Stimulated activated CD8-positive, alpha-beta memory T cell treated with anti-CD3 and anti-CD28 coated beads, Interleukin-4, amount 100 ng/mL, for 4 hours (primary cell): ENCODE measurements around the gene PHLDB2.

Experiments used
- DNase-seq, 2 donors: peaks; one replicate each; pipeline ENCODE4 v3.0.0-alpha.2; 2020; ENCODE audit warnings: low read depth in 2 of 2, low spot score in 1 of 2

PHLDB2 gene

GRCh38 chr3:111882194-111882593, 23.1 kb downstream of the PHLDB2 start:
- DNase-seq, result no peak

DNA sequence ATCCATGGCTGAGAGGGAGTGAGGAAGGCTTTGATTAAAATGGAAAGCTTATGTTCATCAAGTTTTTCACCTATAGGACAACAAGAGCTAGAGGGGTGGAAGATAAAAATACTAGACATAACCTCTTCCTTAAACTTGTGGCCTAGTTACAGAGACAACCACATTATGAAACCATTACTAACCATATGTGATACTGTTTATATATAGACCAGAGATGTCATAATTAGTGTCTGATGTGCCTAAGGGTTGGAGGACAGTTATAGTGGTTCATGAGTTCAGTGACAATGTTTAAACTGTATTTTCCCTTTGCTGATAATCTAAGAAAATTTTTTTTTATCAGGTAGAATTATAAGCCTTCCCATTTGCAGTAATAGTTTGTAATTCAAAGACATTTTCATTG, 23.7 kb downstream of the PHLDB2 start:
- DNase-seq, result no peak

DNA sequence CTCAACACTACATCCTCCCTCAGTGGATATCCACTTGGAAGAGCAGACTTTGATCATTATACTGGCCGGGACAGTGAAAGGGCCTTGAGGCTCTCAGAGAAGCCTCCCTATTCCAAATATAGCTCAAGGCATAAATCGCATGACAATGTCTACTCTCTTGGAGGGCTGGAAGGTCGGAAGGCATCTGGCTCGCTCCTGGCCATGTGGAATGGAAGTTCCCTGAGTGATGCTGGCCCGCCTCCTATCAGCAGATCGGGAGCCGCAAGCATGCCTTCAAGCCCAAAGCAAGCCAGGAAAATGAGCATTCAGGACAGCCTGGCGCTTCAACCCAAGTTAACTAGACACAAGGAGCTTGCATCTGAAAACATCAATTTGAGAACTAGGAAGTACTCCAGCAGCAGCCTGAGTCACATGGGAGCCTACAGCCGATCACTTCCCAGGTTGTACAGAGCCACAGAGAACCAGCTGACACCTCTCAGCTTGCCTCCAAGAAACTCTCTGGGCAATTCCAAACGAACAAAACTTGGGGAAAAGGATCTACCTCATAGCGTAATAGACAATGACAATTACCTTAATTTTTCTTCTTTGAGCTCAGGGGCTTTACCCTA, 25.4 kb downstream of the PHLDB2 start:
- no peak for DNase-seq

DNA sequence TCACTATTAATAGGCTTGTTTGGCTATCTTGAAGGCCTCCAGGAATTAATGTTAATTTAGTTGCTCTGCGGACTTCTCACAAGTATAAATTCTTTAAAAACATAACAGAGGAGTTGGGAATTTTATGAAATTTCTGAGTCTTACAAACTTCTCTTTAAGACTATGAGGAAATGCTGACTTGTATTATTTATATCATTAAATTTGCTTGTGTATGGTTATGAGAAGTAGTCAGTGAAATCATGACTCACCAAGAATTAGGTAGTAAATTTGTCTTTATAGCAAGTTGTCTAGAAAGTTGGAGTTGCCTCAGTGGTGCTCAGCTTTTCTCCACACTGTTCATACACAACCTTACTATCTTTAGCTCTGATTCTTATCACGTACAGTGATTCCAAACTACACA, 26.5 kb downstream of the PHLDB2 start:
- no peak for DNase-seq

- no peak for DNase-seq
Measured at GRCh38 chr3:111890051-111890580, 31.1 kb downstream of the PHLDB2 start.

DNA sequence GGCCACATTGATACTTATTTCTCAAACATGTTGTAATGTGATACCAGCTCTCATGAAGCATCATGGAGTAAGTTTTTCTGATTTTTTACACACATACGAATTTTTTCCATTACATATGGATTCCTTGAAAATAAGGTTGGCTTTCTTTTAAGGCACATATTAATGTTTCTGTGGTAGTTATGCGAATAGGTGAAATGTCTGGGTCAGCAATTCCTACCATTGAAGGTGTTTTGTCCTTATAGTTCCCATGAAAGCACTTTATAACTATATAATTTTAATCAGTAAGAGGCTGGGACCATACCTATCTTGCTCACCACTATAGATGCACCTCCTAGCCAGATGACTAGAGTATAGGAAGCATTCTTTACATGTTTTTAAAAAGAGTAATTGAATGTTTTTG, 33.0 kb downstream of the PHLDB2 start:
- no peak for DNase-seq

GRCh38 chr3:111895071-111895470, 36.0 kb downstream of the PHLDB2 start:
- DNase-seq, result no peak

DNA sequence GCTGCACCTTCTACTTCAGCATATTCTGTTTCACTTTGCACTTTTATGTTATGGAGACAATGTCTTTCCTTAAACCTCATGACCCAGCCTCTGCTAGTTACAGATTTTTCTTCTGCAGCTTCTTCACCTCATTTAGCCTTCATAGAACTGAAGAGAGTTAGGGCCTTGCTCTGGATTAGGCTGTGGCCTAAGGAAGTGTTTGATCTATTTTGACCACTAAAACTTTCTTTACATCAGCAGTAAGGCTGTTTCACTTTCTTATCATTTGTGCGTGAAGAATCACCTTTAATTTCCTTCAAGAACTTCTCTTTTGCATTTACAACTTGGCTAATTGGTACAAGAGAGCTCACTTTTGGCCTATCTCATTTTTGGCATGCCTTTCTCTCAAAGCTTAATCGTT, 40.9 kb downstream of the PHLDB2 start:
- DNase-seq, result no peak

DNA sequence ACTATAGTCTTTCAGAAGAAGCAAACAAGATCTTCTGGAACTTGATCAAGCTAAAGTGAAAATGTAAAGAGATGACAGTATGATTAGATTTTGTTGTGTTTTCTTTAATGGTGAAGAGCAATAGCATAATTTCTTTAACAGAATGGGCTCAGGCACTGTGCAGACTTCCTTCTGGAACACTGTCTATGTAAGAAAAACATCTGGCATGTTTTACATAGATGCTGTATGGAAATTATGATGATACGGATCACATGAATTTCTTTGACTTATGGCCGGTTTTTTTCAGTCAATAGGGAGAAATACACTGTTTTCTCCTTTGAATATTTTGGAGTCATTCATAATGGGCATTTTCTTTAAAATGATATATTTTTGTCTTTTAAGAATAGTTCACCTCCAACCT, 42.6 kb downstream of the PHLDB2 start:
- no peak for DNase-seq

DNA sequence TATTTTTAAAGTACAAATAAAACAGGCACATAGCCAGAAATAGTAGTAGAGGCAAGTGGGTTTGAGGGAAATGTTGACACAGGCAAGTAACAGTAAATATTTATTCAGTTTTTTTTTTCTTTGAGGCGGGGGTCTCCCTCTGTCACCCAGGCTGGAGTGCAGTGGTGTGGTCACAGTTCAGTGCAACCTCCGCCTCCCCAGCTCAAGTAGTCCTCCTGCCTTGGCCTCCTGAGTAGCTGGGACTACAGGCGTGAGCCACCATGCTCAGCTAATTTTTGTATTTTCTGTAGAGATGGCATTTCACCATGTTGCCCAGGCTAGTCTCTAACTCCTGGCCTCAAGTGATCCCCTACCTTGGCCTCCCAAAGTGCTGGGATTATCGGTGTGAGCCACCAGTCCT, 43.5 kb downstream of the PHLDB2 start:
- no peak for DNase-seq

DNA sequence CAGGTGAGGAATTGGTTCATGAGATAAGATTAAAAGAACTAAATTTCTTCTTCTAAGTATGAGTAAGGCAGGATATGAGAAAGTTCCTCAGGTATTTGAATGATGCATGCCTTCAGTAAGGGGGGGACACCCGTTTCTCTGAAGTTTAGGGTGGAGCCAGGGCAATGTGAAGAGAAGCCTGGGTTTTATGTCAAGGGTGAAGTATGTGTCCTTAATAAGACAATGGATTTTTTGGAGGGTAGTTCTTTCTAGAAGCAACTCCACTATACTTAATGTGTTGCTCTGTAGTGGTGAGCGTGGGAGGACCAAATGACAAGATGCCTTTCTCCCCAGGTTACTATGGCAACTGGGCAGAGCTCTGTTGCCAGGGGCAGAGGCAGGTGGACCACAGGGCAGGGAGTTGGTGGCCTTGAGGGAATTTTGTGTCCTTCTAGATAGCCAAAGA, 44.0 kb downstream of the PHLDB2 start:
- no peak for DNase-seq

- DNase-seq, result no peak
Measured at GRCh38 chr3:111904376-111905241, 45.5 kb downstream of the PHLDB2 start.

DNA sequence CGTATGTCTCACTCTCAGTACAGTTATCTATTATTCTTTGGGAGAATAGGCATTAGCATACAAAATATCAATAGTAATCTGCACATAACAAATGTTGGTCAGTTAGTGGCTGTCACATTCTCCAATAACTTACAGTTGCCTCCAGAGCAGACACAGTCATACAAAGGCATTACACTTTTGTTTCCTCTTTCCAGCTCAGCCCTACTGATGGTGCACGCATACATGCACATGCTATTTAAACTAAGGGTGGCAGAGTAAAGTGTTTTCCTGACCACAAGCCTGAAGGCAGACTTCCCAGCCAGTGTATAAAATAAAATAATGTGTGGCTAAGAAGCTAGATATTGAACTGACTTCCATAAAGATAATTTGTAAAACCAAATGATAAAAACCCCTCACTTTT, 47.6 kb downstream of the PHLDB2 start:
- no peak for DNase-seq

DNA sequence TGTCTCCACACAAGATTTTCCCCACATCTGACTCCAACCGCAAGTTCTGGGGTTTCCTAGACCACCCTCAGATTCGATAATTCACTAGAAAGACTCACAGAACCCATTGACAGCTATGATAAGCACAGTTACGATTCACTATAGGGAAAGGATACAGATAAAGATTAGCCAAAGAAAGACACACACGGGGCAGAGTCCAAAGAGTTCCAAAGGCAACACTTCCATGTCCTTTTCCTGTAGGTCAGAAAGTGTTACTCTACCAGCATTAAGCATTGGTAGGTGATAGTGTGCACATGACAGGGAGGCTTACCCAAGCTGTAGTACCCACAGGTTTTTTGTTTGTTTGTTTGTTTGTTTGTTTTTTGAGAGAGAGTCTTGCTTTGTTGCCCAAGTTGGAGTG, 48.1 kb downstream of the PHLDB2 start:
- DNase-seq, result no peak

DNA sequence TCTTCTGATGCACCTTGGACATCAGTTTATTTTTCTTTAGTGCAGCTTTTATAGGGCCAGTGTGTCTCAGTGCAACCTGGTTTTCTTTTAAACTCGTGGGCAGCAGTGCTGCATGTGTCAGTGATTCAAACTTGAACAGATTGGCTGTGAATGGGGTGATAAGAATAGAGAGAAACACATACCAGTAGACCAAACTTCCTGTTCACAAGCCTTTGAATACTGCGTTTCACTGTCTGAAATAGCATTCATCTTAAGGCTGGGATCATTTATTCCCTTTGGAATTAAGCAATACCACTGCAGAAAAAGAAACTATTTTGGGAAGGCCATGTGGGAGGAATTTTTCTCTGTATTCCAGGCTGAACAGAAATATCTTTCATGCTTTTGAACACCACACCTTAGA, 51.7 kb downstream of the PHLDB2 start:
- DNase-seq, result no peak

DNA sequence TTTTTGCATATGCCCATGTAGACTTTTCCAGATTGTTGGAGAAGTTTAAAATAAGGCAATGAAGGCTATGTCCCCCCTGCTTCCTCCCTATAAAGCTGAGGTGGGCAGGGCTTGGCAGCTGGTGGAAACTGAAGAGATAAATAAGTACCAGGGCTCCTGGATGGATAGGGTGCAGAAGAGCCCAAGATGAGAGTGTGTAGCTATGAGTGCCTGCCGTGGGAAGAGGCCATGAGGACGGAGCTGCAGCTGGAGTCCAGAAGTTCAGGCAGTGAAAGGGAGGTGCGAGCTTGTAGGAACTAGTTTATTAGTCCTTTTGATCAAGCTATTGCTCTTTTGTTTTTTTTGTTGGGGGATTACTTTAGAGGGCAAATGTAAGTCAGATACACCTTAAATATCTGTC, 52.4 kb downstream of the PHLDB2 start:
- DNase-seq, result no peak

GRCh38 chr3:111913163-111913763, 54.2 kb downstream of the PHLDB2 start:
- DNase-seq, result no peak

- DNase-seq, result no peak
Measured at GRCh38 chr3:111915905-111916304, 56.8 kb downstream of the PHLDB2 start.

GRCh38 chr3:111917300-111917699, 58.2 kb downstream of the PHLDB2 start:
- DNase-seq, result no peak

GRCh38 chr3:111919370-111920065, 60.5 kb downstream of the PHLDB2 start:
- DNase-seq, result no peak

DNA sequence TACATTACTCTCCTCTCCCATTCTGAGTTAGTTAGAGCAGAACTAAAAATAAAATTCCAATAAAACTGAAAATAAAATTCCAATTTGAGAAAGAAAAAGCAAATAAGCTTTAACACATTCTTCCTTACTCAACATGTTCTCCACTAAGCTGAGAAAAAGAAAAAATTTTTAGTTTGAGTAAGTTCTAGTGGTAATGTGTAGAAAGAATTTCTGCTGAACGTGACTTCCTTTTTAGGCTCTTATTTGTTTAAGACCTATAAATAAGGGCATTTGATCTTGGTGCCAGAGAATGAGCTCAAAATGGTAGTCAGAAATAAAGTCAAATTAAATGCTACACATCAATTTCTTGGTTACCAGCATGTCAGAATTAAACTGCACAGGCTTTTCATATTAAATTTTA, 62.1 kb downstream of the PHLDB2 start:
- no peak for DNase-seq
